Neuronal stem cell (in vitro differentiated cells): ENCODE data around the gene AURKAIP1.

Experiments used
- DNase-seq: peaks from one replicate; pipeline ENCODE4 v3.0.0-alpha.2; 2013; ENCODE audit warnings: low spot score
- H2AFZ ChIP-seq: one replicate; pipeline ENCODE4 v1.6.1; 2013; ENCODE audit warnings: mild to moderate bottlenecking, low read length, inconsistent platforms
- H2AK5ac ChIP-seq: 2 replicates; pipeline ENCODE4 v1.6.1; 2013; ENCODE audit warnings: low read depth, mild to moderate bottlenecking, inconsistent platforms, low read length, moderate library complexity, mixed read lengths
- H2BK120ac ChIP-seq: 2 replicates; pipeline ENCODE4 v1.6.1; 2013; ENCODE audit warnings: low read depth, mild to moderate bottlenecking, inconsistent platforms, low read length, moderate library complexity, mixed read lengths
- H2BK12ac ChIP-seq: one replicate; pipeline ENCODE4 v1.6.1; 2013; ENCODE audit warnings: low read length, inconsistent platforms
- H2BK15ac ChIP-seq: 2 replicates; pipeline ENCODE4 v1.6.1; 2013; ENCODE audit warnings: mild to moderate bottlenecking, low read length, inconsistent platforms, mixed read lengths
- H2BK5ac ChIP-seq: one replicate; pipeline ENCODE4 v1.6.1; 2013; ENCODE audit warnings: inconsistent platforms, mild to moderate bottlenecking, low read length, moderate library complexity
- H3K14ac ChIP-seq: one replicate; pipeline ENCODE4 v1.6.1; 2013; ENCODE audit warnings: low read length, inconsistent platforms
- H3K18ac ChIP-seq: 2 replicates; pipeline ENCODE4 v1.6.1; 2013; ENCODE audit warnings: low read length, inconsistent platforms
- H3K23ac ChIP-seq: 2 replicates; pipeline ENCODE4 v1.6.1; 2013; ENCODE audit warnings: low read depth, mild to moderate bottlenecking, mixed read lengths, low read length, inconsistent platforms; ENCODE audit not compliant: poor library complexity
- H3K27ac ChIP-seq: replicated peaks from 3 replicates; pipeline ENCODE4 v1.5.1; 2013; ENCODE audit warnings: low read length, inconsistent platforms
- H3K27me3 ChIP-seq, 3 experiments: 2 replicates each; pipeline ENCODE4 v1.6.1; 2013; ENCODE audit warnings: low read length in 3 of 3, mild to moderate bottlenecking in 2 of 3, inconsistent platforms in 1 of 3, low read depth in 1 of 3, mixed read lengths in 1 of 3, moderate library complexity in 1 of 3; ENCODE audit not compliant: control insufficient read depth in 3 of 3, insufficient read depth in 3 of 3
- H3K36me3 ChIP-seq, 2 donors: replicated peaks in 1 of 2; 2 replicates each; pipeline ENCODE4 v1.6.1; 2013; ENCODE audit warnings: low read length in 2 of 2; ENCODE audit not compliant: control insufficient read depth in 2 of 2, insufficient read depth in 2 of 2
- H3K4ac ChIP-seq: 2 replicates; pipeline ENCODE4 v1.6.1; 2013; ENCODE audit warnings: inconsistent platforms, mild to moderate bottlenecking, low read length, moderate library complexity
- H3K4me1 ChIP-seq, 2 donors: 1 replicate in 1 of 2; 2 replicates in 1 of 2; pipeline ENCODE4 v1.6.1; 2013; ENCODE audit warnings: low read length in 2 of 2, low read depth in 1 of 2; ENCODE audit not compliant: control insufficient read depth in 2 of 2, insufficient read depth in 1 of 2
- H3K4me2 ChIP-seq: one replicate; pipeline ENCODE4 v1.6.1; 2013; ENCODE audit warnings: mild to moderate bottlenecking, low read length, inconsistent platforms; ENCODE audit not compliant: insufficient read depth, poor library complexity, severe bottlenecking
- H3K4me3 ChIP-seq, 2 donors: 2 replicates each; pipeline ENCODE4 v1.5.1; 2013; ENCODE audit warnings: low read length in 2 of 2, mild to moderate bottlenecking in 2 of 2, inconsistent platforms in 1 of 2, moderate library complexity in 1 of 2
- H3K79me1 ChIP-seq: one replicate; pipeline ENCODE4 v1.6.1; 2013; ENCODE audit warnings: low read depth, mild to moderate bottlenecking, inconsistent platforms, low read length, moderate library complexity
- H3K9ac ChIP-seq: one replicate; pipeline ENCODE4 v1.6.1; 2013; ENCODE audit warnings: mild to moderate bottlenecking, low read depth, low read length, inconsistent platforms; ENCODE audit not compliant: poor library complexity
- H3K9me3 ChIP-seq, 2 donors: replicated peaks in 1 of 2; 2 replicates each; pipeline versions ENCODE3 to v1.6.1; 2013; ENCODE audit warnings: low read length in 2 of 2, mild to moderate bottlenecking in 2 of 2, inconsistent platforms in 1 of 2, low read depth in 1 of 2, mixed read lengths in 1 of 2, moderate library complexity in 1 of 2; ENCODE audit not compliant: control insufficient read depth in 2 of 2, insufficient read depth in 1 of 2
- H4K8ac ChIP-seq: one replicate; pipeline ENCODE4 v1.6.1; 2013; ENCODE audit warnings: low read depth, mild to moderate bottlenecking, inconsistent platforms, low read length, moderate library complexity
- H4K91ac ChIP-seq: one replicate; pipeline ENCODE4 v1.6.1; 2013; ENCODE audit warnings: low read length, low read depth, mild to moderate bottlenecking, inconsistent platforms; ENCODE audit not compliant: poor library complexity
- WGBS, 2 donors: extraction: QIAGEN DNeasy Blood & Tissue Kit; methylation state at CpG; one replicate each; pipeline ENCODE4 v1.1.7; 2013; ENCODE audit warnings: missing lambda C conversion rate in 2 of 2, mixed read lengths in 1 of 2; ENCODE audit not compliant: insufficient read length in 2 of 2, insufficient replicate concordance in 1 of 2; ENCODE audit errors: extremely low coverage in 2 of 2; 5-methylcytosine and 5-hydroxymethylcytosine counted together

AURKAIP1 gene

DNA sequence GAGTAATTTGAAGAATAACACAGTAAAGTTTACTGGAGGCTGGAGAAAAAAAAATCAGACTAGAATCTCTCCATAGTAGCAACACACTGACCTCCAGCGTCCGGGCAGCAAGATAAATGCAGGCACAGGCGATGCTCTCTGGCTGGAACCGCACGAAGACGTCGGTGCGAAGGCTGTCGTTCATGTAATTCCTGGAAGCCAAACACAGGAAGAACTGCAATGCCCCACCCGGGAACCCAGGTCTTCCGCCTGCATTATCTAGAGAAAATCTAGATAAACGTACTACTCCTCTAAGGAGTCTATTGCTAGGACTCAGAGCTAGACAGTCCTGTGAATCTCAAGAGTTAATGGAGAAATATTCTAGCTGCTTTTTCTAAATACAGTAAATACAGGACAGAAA lies 15.7 kb upstream of the AURKAIP1 start:
- Histone ChIP-seq H3K36me3 (peaks cover 69 to 99% of the 10 kb centered on the region in 2 donors), H2AFZ (no peak overlapping the region), H2BK5ac (no peak overlapping the region), H2BK120ac (no peak overlapping the region), H3K4ac (no peak overlapping the region), H2BK15ac (no peak overlapping the region), H2BK12ac (no peak overlapping the region), H3K9me3 (peaks cover 0 to 8% of the 10 kb centered on the region in 2 donors), H3K4me3 (no peak overlapping the region), H3K4me2 (no peak overlapping the region), H4K91ac (no peak overlapping the region), H3K79me1 (peaks cover 10% of the 10 kb centered on the region), H4K8ac (no peak overlapping the region), H3K18ac (no peak overlapping the region), H3K23ac (no peak overlapping the region), H3K4me1 (no peaks in the 10 kb centered on the region), H3K27ac (no peak overlapping the region), H2AK5ac (no peak overlapping the region), H3K14ac (no peak overlapping the region), H3K27me3 (no peaks in the 10 kb centered on the region), H3K9ac (no peak overlapping the region)
- no CpG with 5 or more reads among the region's 12 CpGs for WGBS, 2 donors
- no peak for DNase-seq

DNA sequence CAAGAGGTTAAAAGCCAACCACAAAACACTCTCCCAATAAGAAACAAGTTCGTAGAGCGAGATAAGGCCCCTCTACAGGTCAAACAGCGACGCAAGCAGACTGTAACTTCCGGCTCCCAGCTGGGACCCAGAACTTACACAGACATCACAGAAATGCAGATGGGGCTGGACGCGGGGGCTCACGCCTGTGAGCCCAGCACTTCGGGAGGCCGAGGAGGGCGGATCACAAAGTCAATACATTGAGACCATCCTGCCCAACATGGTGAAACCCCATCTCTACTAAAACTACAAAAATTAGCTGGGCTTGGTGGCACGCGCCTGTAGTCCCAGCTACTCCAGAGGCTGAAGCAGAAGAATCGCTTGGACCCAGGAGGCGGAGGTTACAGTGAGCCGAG lies 13.1 kb upstream of the AURKAIP1 start:
- Histone ChIP-seq H3K23ac (no peak overlapping the region), H3K18ac (no peak overlapping the region), H4K91ac (no peak overlapping the region), H3K36me3 (peaks cover 58 to 81% of the 10 kb centered on the region in 2 donors), H3K14ac (no peak overlapping the region), H2BK5ac (no peak overlapping the region), H3K79me1 (peaks cover 9% of the 10 kb centered on the region), H2BK120ac (no peak overlapping the region), H3K9me3 (peaks cover 0 to 8% of the 10 kb centered on the region in 2 donors), H3K4me1 (no peaks in the 10 kb centered on the region), H3K9ac (no peak overlapping the region), H2BK12ac (no peak overlapping the region), H4K8ac (no peak overlapping the region), H3K4me3 (no peak overlapping the region), H3K4me2 (no peak overlapping the region), H2AFZ (no peak overlapping the region), H3K27me3 (no peaks in the 10 kb centered on the region), H2BK15ac (no peak overlapping the region), H3K4ac (no peak overlapping the region), H2AK5ac (no peak overlapping the region), H3K27ac (no peak overlapping the region)
- WGBS, 2 donors, result no CpG with 5 or more reads among the region's 16 CpGs
- no peak for DNase-seq

DNA sequence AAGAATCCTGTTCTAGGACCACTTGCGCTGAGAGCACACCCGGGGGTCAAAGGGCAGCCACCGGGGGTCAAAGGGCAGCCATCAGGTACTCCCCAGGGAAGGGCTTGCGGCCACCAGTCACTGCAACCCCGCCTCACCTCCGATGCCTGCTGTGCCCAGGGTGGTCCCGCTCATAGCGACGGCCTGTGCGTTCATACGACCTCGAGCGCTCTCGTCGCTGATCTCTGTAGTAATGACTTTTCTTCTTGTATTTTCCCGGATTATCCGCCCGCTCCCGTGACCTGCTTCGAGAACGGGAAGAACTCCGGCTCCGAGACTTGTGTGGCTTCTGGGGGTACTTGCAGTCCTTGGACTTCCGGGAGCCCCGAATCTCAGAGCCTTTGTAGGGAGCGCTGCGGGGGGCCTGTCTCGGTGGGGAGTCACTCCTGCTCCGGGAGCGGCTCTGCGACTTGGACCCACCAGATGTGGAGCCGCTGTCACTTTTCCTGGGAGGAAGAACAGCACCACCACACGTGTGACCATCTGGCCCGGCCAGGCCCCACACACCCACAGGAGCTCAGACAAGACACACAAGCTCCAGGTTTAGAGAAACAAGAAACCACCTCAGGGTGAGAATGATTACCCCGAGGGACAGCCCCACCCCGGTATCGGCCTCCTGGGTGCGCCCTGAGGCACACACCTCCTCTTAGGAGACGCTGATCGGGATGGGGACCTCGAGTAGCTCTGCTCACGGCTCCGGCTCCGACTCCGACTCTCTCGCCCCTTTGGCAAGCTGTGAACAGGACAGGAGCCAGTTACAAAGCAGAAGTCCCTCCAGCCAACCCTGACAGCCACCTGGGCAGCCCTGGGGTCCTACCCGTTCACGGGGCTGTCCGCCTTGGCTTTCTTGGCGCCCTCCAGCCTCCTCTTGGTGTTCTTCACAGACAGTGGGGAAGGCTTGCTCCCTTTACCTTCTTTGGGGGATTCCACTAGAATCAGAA lies 12.4 kb upstream of the AURKAIP1 start:
- no peak for DNase-seq
- Histone ChIP-seq H3K4ac (no peak overlapping the region), H4K8ac (no peak overlapping the region), H3K36me3 (peaks cover 51 to 74% of the 10 kb centered on the region in 2 donors), H3K14ac (no peak overlapping the region), H3K23ac (no peak overlapping the region), H3K4me1 (no peaks in the 10 kb centered on the region), H3K9ac (no peak overlapping the region), H3K4me3 (no peak overlapping the region), H3K27ac (no peak overlapping the region), H3K79me1 (peaks cover 3% of the 10 kb centered on the region), H2BK12ac (no peak overlapping the region), H4K91ac (no peak overlapping the region), H3K9me3 (peaks cover 0 to 10% of the 10 kb centered on the region in 2 donors), H2AFZ (no peak overlapping the region), H2BK120ac (no peak overlapping the region), H3K18ac (no peak overlapping the region), H2BK5ac (peak overlapping the region; percentile 7), H2BK15ac (no peak overlapping the region), H3K4me2 (no peak overlapping the region), H3K27me3 (no peaks in the 10 kb centered on the region), H2AK5ac (no peak overlapping the region)
- WGBS, 2 donors, result no CpG with 5 or more reads among the region's 50 CpGs

GRCh38 chr1:1385931-1386330 lies 10.9 kb upstream of the AURKAIP1 start:
- H3K4ac ChIP-seq, result no peak overlapping the region
- H3K9me3 ChIP-seq, result peaks cover 0 to 14% of the 10 kb centered on the region in 2 donors
- no peak overlapping the region for H2AK5ac ChIP-seq
- no peak overlapping the region for H3K18ac ChIP-seq
- H3K4me3 ChIP-seq, result no peak overlapping the region
- no peak overlapping the region for H3K27ac ChIP-seq
- no peak overlapping the region for H3K14ac ChIP-seq
- no peak overlapping the region for H3K4me2 ChIP-seq
- no peak overlapping the region for H2BK5ac ChIP-seq
- no peak overlapping the region for H4K8ac ChIP-seq
- no peak overlapping the region for H3K23ac ChIP-seq
- H2BK12ac ChIP-seq, result no peak overlapping the region
- no peak overlapping the region for H2BK120ac ChIP-seq
- peaks cover 1% of the 10 kb centered on the region for H3K79me1 ChIP-seq
- no peaks in the 10 kb centered on the region for H3K27me3 ChIP-seq
- no peak for DNase-seq
- H3K9ac ChIP-seq, result no peak overlapping the region
- no CpG with 5 or more reads among the region's 8 CpGs for WGBS, 2 donors
- no peak overlapping the region for H2AFZ ChIP-seq
- no peaks in the 10 kb centered on the region for H3K4me1 ChIP-seq
- H4K91ac ChIP-seq, result no peak overlapping the region
- peaks cover 40 to 66% of the 10 kb centered on the region in 2 donors for H3K36me3 ChIP-seq
- no peak overlapping the region for H2BK15ac ChIP-seq
